ENCODE results near the gene COL27A1.

The COL27A1 gene

GRCh38 chr9:114149181-114149580, 6.2 kb upstream of the COL27A1 start:
- no peak for DNase-seq (ENCODE audit: low spot score)

- no peak for DNase-seq (ENCODE audit: low spot score)
These were observed 5.5 kb upstream of the COL27A1 start for GRCh38 chr9:114149765-114150340.

GRCh38 chr9:114150608-114151007, 4.7 kb upstream of the COL27A1 start:
- no peak for DNase-seq (ENCODE audit: low spot score)

DNA sequence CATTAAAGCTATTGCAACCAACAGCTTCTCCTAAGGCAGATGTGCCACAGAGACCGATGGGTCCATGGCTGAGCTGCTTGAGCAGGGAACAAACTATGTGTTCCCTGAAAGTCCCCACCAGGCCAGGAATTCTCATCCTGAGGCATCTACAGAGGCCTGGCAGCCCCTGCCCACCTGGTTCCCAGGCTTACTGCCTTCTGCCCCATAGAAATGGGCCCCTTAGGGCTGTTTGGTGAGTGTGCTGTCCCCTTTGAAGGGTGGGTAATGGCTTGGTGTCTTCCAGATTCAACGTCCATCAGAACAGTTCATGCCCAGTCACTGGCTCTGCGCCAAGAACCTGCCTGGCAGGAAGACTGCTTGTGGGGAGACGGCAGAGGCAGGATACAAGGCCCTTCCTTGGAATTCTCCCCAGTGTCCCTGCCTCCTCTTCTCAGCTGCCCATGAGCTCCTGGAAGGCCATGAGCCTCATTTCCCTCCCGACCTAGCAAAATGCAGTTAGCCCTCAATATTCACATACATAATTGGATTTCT, 3.8 kb upstream of the COL27A1 start:
- DNase-seq (ENCODE audit: low spot score), result no peak

GRCh38 chr9:114153761-114154599, 1.4 kb upstream of the COL27A1 start:
- no peak for DNase-seq (ENCODE audit: low spot score)

DNA sequence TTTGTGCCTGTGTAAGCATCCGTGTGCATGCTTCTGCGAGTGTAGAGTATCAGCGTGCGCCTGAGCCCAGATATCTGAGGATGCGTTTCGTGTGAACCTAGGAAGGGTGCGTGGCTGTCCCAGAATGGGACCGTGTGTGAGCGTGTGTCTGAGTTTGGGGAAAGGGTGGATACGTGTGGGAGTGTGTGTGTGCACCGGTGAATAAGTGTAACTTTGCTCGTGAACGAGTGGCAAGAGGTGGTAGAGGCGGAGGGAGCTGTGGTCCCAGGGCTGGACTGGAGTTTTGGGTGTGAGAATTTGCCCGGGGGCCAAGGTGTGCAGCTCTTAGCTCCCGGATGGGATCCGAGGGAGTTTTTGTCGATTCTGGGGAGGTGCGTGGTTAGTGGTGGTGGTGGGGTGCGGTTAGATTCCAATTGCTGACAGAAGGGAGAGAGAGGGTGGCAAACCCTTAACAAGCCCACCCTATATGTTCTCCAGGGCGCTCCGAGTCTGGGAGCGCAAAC, 686 bp upstream of the COL27A1 start:
- DNase-seq (ENCODE audit: low spot score), result no peak

DNA sequence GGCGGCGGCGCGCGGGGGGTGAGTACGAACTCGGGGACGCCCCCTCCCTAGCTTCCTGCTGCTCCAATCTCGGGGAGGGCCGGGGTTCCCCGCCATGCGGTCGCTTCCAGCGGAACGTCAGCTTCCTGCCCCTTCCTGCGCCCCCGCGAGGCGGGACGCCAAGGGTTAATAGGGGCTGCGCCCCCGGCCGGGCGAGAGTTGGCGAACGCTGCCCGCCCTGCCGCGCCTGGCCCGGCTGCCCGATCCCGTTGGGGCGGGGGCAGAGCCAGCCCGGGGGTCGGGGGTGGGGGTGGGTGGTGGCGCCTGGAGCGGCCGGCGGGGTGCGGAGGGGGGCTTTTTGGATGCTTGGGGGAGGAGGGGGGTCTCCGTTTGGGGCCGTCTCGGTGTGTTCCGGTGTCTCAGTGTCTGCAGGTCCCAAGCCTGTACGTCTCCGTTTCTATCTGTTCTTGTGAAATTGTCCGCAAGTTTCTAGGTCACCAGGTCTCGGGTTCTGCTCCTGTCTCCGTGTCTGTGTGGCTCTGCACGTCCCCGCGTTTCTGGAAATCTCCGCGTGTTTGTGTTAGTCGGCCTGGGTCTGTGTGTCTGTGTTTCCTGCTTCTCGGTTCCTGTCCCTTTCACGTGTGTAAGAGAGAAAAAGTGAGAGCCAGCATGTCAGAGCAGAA, 789 bp downstream of the COL27A1 start:
- DNase-seq (ENCODE audit: low spot score), result no peak

GRCh38 chr9:114156657-114157421, 1.5 kb downstream of the COL27A1 start:
- no peak for DNase-seq (ENCODE audit: low spot score)

DNA sequence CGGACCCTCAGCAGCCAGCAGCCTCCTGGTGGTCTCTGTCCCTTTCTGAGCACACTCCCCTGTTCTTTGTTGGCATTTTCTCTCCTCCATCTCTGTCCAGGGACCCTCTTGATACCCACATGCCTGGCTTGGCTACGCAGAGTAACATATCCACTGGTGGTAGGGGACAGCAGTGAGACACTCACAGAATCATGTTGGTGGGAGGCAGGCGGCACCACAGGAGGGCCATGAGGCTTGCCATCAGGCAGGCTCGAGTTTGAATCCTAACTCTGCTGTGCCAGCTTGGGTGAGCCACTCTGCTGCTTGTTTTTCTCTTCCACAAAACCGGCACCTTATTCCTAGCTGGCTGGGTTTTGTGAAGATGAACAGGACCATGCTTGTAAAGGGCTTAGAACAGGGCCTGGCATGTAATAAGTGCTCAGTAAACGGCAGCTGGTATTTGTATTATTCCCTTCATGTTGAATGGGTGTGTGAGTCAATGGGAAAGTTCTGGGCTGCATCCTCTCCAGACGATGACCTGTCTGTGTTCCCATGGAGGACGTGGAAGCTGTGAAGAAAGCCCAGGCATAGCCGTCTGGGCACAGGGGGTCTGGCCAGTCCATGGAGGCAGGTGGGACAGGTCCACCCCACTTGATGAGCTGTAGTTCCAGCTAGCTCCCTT, 2.3 kb downstream of the COL27A1 start:
- no peak for DNase-seq (ENCODE audit: low spot score)

- DNase-seq (ENCODE audit: low spot score), result no peak
These were observed 3.3 kb downstream of the COL27A1 start for GRCh38 chr9:114158482-114159130.

DNA sequence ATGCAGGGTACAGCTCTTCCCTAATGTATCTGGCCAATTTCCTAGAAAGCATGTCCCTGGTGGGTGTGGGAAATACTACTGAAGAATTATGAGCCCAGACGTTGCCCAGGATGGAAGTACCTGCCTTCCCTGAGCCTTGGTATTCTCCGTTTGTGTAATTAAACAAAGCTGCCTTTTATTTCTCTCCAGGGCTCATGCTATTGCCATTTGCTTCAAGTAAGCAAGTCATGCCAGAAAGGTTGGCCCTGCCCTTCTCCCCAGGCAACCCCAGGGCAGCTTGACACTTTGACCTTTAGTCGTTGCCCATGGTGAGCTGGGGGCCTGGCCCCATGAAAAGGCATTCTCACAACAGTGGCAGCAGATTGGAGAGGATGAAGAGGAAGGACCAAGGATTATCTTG, 4.4 kb downstream of the COL27A1 start:
- DNase-seq (ENCODE audit: low spot score), result no peak

DNA sequence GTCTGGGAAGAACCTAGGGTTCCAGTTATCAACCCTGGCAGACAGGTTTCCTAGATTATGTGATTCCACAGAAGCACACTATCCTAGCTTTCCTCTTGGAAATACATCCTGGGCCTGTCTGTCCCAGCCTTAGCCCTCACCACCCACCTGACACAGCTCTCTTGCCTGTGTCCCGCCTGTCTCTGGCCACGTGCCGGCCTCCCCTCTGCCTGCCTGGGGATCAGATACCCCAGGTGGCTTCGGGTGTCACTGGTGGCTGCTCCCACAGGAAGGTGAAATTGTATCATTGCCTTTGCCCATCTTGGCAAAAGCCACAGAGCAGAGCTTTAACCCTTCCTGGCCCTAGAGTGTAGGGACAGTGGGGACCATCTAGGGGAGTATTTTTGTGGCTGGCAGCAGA, 6.2 kb downstream of the COL27A1 start:
- DNase-seq (ENCODE audit: low spot score), result no peak

GRCh38 chr9:114163517-114163951, 8.2 kb downstream of the COL27A1 start:
- DNase-seq (ENCODE audit: low spot score), result no peak

DNA sequence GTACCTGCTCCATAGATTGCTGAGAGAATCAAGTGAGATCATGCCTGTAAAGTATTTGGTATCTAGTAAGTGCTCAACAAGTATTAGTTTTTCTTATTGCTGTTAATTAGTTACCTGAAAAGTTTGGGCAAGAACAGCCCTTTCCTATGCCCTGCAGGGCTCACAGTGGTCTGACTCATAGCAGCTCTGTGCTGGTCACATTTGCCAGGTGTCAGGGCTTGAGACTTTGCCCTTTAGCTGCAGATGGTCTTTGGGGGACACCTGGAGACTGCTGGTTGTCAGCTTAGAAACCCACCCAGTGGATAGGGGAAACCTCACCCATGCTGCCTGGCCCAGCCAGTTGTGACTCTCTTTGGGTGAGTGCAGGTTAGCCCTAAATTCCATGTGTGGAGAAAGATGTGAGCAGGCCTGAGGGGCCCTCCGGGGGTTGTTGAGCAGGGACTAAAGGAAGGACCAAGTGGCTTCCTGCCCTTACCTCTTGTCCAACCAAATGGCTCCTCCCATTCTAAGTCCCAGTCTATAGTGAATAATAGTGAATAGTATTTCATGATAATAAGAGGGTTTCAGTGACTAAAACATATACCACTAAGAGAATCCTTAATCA, 9.0 kb downstream of the COL27A1 start:
- DNase-seq (ENCODE audit: low spot score), result no peak

DNA sequence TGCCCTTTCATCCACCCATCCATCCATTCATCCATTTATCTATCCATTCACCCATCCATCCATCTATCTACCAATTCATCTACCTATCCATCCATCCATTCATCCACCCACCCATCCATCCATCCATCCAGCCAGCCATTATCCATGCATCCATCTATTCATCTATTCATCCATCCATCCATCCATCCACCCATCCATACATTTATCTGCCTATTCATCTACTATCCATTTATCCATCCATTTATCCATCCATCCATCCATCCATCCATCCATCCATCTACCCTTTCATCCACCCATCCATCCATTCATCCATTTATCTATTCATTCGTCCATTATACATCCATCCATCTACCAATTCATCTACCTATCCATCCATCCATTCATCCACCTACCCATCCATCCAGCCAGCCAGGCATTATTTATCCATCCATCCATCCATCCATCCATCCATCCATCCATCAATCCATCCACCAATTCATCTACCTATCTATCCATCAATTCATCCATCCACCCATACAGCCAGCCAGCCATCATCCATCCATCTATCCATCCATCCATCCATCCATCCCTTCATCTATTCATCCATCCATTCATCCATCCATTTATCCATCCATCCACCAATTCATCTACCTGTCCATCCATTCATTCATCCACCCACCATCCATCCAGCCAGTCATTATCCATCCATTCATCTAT, 10.2 kb downstream of the COL27A1 start:
- no peak for DNase-seq (ENCODE audit: low spot score)

DNA sequence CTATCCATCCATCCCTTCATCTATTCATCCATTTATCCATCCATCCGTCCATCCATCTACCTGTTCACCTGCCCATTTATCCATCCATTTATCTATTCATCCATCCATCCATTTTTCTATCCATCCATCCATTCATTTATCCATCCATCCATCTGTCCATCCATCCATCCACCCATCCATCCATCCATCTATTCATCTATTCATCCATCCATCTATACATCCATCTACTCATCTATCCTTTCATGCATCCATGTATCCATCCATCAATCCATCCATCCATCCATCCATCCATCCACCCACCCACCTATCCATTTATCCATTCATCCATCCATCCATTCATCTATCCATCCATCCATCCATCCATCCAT, 10.8 kb downstream of the COL27A1 start:
- no peak for DNase-seq (ENCODE audit: low spot score)

GRCh38 chr9:114166614-114167572, 11.6 kb downstream of the COL27A1 start:
- DNase-seq (ENCODE audit: low spot score), result no peak

DNA sequence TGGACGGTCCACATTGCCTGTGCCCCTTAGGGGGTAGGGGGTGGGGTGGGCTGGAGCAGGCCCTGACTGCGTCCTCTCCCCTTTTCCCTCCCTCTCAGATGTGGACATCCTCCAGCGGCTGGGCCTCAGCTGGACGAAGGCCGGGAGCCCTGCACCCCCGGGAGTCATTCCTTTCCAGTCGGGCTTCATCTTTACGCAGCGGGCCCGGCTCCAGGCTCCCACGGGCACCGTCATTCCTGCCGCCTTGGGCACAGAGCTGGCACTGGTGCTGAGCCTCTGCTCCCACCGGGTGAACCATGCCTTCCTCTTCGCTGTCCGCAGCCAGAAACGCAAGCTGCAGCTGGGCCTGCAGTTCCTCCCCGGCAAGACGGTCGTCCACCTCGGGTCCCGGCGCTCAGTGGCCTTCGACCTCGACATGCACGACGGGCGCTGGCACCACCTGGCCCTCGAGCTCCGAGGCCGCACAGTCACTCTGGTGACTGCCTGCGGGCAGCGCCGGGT, 12.3 kb downstream of the COL27A1 start:
- DNase-seq (ENCODE audit: low spot score), result no peak
